Measurements from ENCODE around the gene TOX2.

TOX2 gene

GRCh38 chr20:43936104-43936770, 21.6 kb downstream of the TOX2 start:
- Histone ChIP-seq H3K4me1 (no peaks in the 10 kb centered on the region), H3K36me3 (no peaks in the 10 kb centered on the region), H3K27me3 (no peaks in the 10 kb centered on the region), H3K4me3 (ENCODE audit: low read depth, low read length) (no peak overlapping the region), H3K9me3 (no peaks in the 10 kb centered on the region)
- no peak for DNase-seq
- TF ChIP-seq CTCF (IDR thresholded peaks at IDR 0.05; ENCODE audit: low read depth, low read length): no peak

GRCh38 chr20:43936805-43937204, 22.2 kb downstream of the TOX2 start:
- TF ChIP-seq CTCF (IDR thresholded peaks at IDR 0.05; ENCODE audit: low read depth, low read length): no peak
- Histone ChIP-seq H3K9me3 (no peaks in the 10 kb centered on the region), H3K4me3 (ENCODE audit: low read depth, low read length) (no peak overlapping the region), H3K27me3 (no peaks in the 10 kb centered on the region), H3K36me3 (no peaks in the 10 kb centered on the region), H3K4me1 (no peaks in the 10 kb centered on the region)
- no peak for DNase-seq

- Histone ChIP-seq H3K4me1 (no peaks in the 10 kb centered on the region), H3K36me3 (no peaks in the 10 kb centered on the region), H3K4me3 (ENCODE audit: low read depth, low read length) (no peak overlapping the region), H3K27me3 (no peaks in the 10 kb centered on the region), H3K9me3 (no peaks in the 10 kb centered on the region)
- no peak for TF ChIP-seq CTCF (IDR thresholded peaks at IDR 0.05; ENCODE audit: low read depth, low read length)
- no peak for DNase-seq
Observed at GRCh38 chr20:43937591-43937990, 22.9 kb downstream of the TOX2 start.

GRCh38 chr20:43938017-43938655, 23.5 kb downstream of the TOX2 start:
- TF ChIP-seq CTCF (IDR thresholded peaks at IDR 0.05; ENCODE audit: low read depth, low read length): no peak
- H3K36me3 ChIP-seq: no peaks in the 10 kb centered on the region
- H3K27me3 ChIP-seq: no peaks in the 10 kb centered on the region
- no peaks in the 10 kb centered on the region for H3K9me3 ChIP-seq
- no peak overlapping the region for H3K4me3 ChIP-seq (ENCODE audit: low read depth, low read length)
- no peaks in the 10 kb centered on the region for H3K4me1 ChIP-seq
- no peak for DNase-seq

- H3K36me3 ChIP-seq: no peaks in the 10 kb centered on the region
- H3K4me3 ChIP-seq (ENCODE audit: low read depth, low read length): no peak overlapping the region
- DNase-seq: no peak
- no peaks in the 10 kb centered on the region for H3K9me3 ChIP-seq
- H3K27me3 ChIP-seq: no peaks in the 10 kb centered on the region
- no peaks in the 10 kb centered on the region for H3K4me1 ChIP-seq
- TF ChIP-seq CTCF (IDR thresholded peaks at IDR 0.05; ENCODE audit: low read depth, low read length): no peak
Observed at GRCh38 chr20:43938932-43939761, 24.5 kb downstream of the TOX2 start.

- DNase-seq: no peak
- TF ChIP-seq CTCF (IDR thresholded peaks at IDR 0.05; ENCODE audit: low read depth, low read length): no peak
- H3K4me3 ChIP-seq (ENCODE audit: low read depth, low read length): no peak overlapping the region
- no peaks in the 10 kb centered on the region for H3K9me3 ChIP-seq
- H3K27me3 ChIP-seq: no peaks in the 10 kb centered on the region
- H3K36me3 ChIP-seq: no peaks in the 10 kb centered on the region
- no peaks in the 10 kb centered on the region for H3K4me1 ChIP-seq
Observed at GRCh38 chr20:43939762-43940121, 25.1 kb downstream of the TOX2 start.

Data from BE2C (cell line).